Mammary epithelial cell (primary cell): Measurements from ENCODE around the gene OR5K2.

ENCODE experiments used
- CTCF ChIP-seq, 2 donors: IDR thresholded peaks in 1 of 2; conservative IDR thresholded peaks in 1 of 2; 2 replicates each; pipeline ENCODE4 v1.5.1; 2011 to 2012; ENCODE audit warnings: inconsistent platforms in 2 of 2, low read length in 2 of 2, mild to moderate bottlenecking in 2 of 2, control low read depth in 1 of 2, low read depth in 1 of 2; ENCODE audit not compliant: insufficient read depth in 1 of 2; ENCODE audit errors: extremely low read depth in 1 of 2
- EZH2 ChIP-seq: IDR thresholded peaks from 2 replicates; pipeline ENCODE4 v1.6.1; 2012; ENCODE audit warnings: low read length, inconsistent platforms, borderline replicate concordance

GRCh38 chr3:98450372-98450771, 47.1 kb upstream of the OR5K2 start:
- no peak for TF ChIP-seq CTCF (conservative IDR thresholded peaks at IDR 0.05 in 1 of 2, IDR thresholded peaks at IDR 0.05 in 1 of 2; ENCODE audit: extremely low read depth in 1 of 2, insufficient read depth in 1 of 2, low read depth in 1 of 2, low read length in 2 of 2)
- no peak for TF ChIP-seq EZH2
